ENCODE measurements around the gene TMEM135.
A peak's percentile ranks its signal among the peaks of the same experiment; 100 is the strongest.

Gene TMEM135

GRCh38 chr11:87038235-87038977 lies 672 bp downstream of the TMEM135 start:
- peak overlapping the region; percentile 99 for H3K4me3 ChIP-seq (ENCODE audit: low read length)
- H4K20me1 ChIP-seq (ENCODE audit: control insufficient read depth, insufficient read depth, low read depth, low read length): no peaks in the 10 kb centered on the region
- peaks cover 29% of the 10 kb centered on the region for H3K36me3 ChIP-seq (ENCODE audit: control insufficient read depth, low read length)
- peak overlapping the region; percentile 99 for H3K4me2 ChIP-seq (ENCODE audit: low read length)
- no peaks in the 10 kb centered on the region for H3K9me2 ChIP-seq (replicated peaks; ENCODE audit: control insufficient read depth, low read length)
- peaks cover 4% of the 10 kb centered on the region; the same call in 1 of the 2 replicates for H3F3A ChIP-seq (ENCODE audit: control insufficient read depth, insufficient read depth)
- peaks cover 52% of the 10 kb centered on the region for H3K79me2 ChIP-seq (ENCODE audit: control insufficient read depth, low read length)
- peaks cover 32% of the 10 kb centered on the region for H3K4me1 ChIP-seq (ENCODE audit: control insufficient read depth, low read length)
- H3K27me3 ChIP-seq (ENCODE audit: control insufficient read depth, low read length): no peaks in the 10 kb centered on the region
- H3K27ac ChIP-seq (ENCODE audit: low read depth, low read length): peak overlapping the region; percentile 76
- TF ChIP-seq CTCF (IDR thresholded peaks at IDR 0.05; ENCODE audit: low read depth, low read length, poor library complexity, severe bottlenecking) (no peak), EZH2phosphoT487 (IDR thresholded peaks at IDR 0.05; ENCODE audit: borderline replicate concordance, low read length) (no peak)
- H3K9me3 ChIP-seq (ENCODE audit: control insufficient read depth, insufficient read depth, low read length): no peaks in the 10 kb centered on the region

DNA sequence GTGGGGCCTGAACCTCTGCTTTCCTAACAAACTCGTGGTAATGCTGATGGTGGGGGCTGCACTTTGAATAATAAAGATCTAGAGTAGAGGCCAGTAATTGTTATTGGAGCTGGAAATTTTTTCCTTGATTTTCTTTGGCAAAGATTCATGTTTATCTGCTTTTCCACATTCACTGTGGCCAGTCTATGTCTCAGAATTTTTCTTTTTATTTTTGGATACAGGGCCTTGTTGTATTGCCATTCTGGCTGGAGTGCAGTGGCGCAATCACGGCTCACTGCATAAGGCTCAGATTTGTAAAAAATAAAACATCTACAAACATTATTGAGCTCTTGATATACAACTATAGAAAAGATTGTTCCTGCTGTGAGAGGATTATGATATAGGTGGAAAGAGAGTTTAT lies 1.6 kb downstream of the TMEM135 start:
- no peak for TF ChIP-seq EZH2phosphoT487 (IDR thresholded peaks at IDR 0.05; ENCODE audit: borderline replicate concordance, low read length)
- no peak for TF ChIP-seq CTCF (IDR thresholded peaks at IDR 0.05; ENCODE audit: low read depth, low read length, poor library complexity, severe bottlenecking)
- H3K27ac ChIP-seq (ENCODE audit: low read depth, low read length): no peak overlapping the region
- peaks cover 32% of the 10 kb centered on the region for H3K4me1 ChIP-seq (ENCODE audit: control insufficient read depth, low read length)
- H3K9me3 ChIP-seq (ENCODE audit: control insufficient read depth, insufficient read depth, low read length): no peaks in the 10 kb centered on the region
- peak overlapping the region; percentile 99 for H3K4me3 ChIP-seq (ENCODE audit: low read length)
- no peaks in the 10 kb centered on the region for H3K9me2 ChIP-seq (replicated peaks; ENCODE audit: control insufficient read depth, low read length)
- no peaks in the 10 kb centered on the region for H4K20me1 ChIP-seq (ENCODE audit: control insufficient read depth, insufficient read depth, low read depth, low read length)
- peaks cover 61% of the 10 kb centered on the region for H3K79me2 ChIP-seq (ENCODE audit: control insufficient read depth, low read length)
- H3F3A ChIP-seq (ENCODE audit: control insufficient read depth, insufficient read depth): peaks cover 4% of the 10 kb centered on the region; the same call in 1 of the 2 replicates
- peak overlapping the region; percentile 99 for H3K4me2 ChIP-seq (ENCODE audit: low read length)
- peaks cover 37% of the 10 kb centered on the region for H3K36me3 ChIP-seq (ENCODE audit: control insufficient read depth, low read length)
- H3K27me3 ChIP-seq (ENCODE audit: control insufficient read depth, low read length): no peaks in the 10 kb centered on the region

GRCh38 chr11:87043894-87044293 lies 6.2 kb downstream of the TMEM135 start:
- Histone ChIP-seq H3F3A (ENCODE audit: control insufficient read depth, insufficient read depth) (no peaks in the 10 kb centered on the region), H3K4me2 (ENCODE audit: low read length) (no peak overlapping the region), H3K9me3 (ENCODE audit: control insufficient read depth, insufficient read depth, low read length) (peaks cover 4% of the 10 kb centered on the region), H4K20me1 (ENCODE audit: control insufficient read depth, insufficient read depth, low read depth, low read length) (no peaks in the 10 kb centered on the region), H3K4me1 (ENCODE audit: control insufficient read depth, low read length) (peaks cover 13% of the 10 kb centered on the region), H3K36me3 (ENCODE audit: control insufficient read depth, low read length) (peaks cover 51% of the 10 kb centered on the region), H3K9me2 (replicated peaks; ENCODE audit: control insufficient read depth, low read length) (no peaks in the 10 kb centered on the region), H3K79me2 (ENCODE audit: control insufficient read depth, low read length) (peaks cover 73% of the 10 kb centered on the region), H3K4me3 (ENCODE audit: low read length) (no peak overlapping the region), H3K27ac (ENCODE audit: low read depth, low read length) (no peak overlapping the region), H3K27me3 (ENCODE audit: control insufficient read depth, low read length) (no peaks in the 10 kb centered on the region)
- no peak for TF ChIP-seq EZH2phosphoT487 (IDR thresholded peaks at IDR 0.05; ENCODE audit: borderline replicate concordance, low read length)
- TF ChIP-seq CTCF (IDR thresholded peaks at IDR 0.05; ENCODE audit: low read depth, low read length, poor library complexity, severe bottlenecking): no peak
